Smooth muscle cell of the brain vasculature (primary cell): ENCODE data around the gene PRPF18.

Experiments used
- DNase-seq: peaks from one replicate; pipeline ENCODE4 v3.0.0-alpha.2; 2012; ENCODE audit warnings: low read depth, low spot score

Gene PRPF18

DNA sequence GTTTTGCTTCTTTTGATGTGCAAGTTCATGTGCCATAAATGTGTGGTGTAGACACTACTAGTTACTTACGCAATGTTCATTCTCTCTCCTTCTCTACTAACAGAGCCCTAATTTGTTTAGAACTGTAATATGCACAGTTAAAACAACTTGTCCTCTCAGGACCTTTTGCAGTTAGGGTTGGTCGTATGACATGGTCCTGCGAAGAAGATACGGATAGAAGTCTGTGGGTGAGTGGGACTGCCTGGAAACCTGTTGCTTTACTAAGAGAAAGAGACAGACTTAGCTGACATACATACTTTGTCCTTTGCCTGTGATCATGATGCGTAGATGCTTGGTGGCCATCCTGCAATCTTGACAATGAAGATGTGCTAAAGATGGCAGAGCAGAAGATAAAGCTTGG is 51.1 kb downstream of the PRPF18 start:
- no peak for DNase-seq

DNA sequence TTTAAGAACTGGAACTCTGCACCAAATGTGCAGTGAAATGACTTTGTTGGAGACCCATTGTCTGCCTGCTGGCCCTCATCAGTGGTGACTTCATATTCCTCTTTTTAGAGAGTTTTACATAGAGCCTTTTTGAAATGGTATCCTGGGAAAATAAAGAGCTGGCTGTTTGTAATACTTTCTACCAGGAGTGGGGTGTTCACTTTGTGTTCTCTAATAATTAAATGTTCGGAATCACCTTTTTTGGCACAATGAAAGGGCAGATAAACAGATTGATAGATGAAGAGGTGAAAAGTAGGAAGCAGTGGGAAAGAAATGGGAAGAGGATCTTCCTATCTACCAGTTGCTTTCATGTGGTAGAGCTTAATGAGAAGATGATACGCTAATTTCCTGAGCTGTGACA is 55.5 kb downstream of the PRPF18 start:
- no peak for DNase-seq

DNA sequence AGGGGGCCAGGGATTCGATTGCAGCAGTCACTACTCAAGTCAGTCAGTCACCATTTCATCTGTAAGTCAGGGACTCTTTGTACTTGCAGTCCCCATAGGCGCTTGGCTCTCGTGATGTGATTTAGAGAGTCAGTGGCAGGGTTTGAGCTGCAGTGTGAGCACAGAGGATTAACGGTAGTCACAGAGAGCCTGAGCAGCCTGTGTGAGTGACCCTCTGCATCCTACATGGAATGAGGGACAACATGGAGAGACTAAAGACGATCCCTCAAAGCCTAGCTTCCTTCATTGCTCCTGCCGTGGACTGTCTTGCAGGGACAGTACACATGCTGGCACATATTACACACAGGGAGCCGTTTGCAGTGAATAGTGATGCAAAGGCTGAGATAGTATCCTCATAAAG is 56.3 kb downstream of the PRPF18 start:
- DNase-seq = no peak

DNA sequence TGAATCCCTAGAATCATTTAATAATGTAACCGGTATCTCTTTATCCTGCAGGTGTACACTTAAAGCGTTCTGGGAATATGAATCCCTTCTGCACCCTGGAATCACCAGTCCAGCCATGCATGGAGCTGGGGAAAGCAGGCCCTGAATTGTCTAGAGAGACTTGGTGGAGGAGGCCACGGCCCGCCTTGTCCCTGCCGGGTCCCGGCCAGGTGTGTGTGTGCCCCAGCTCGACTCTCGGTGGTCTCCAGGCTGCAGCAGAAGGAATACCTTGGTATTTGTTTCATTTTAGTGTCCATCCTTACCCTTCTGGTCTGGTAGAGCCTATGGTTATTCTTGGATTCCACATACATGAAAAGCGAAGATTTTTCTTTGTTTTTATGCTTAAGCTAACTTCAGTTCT is 58.1 kb downstream of the PRPF18 start:
- DNase-seq = no peak

DNA sequence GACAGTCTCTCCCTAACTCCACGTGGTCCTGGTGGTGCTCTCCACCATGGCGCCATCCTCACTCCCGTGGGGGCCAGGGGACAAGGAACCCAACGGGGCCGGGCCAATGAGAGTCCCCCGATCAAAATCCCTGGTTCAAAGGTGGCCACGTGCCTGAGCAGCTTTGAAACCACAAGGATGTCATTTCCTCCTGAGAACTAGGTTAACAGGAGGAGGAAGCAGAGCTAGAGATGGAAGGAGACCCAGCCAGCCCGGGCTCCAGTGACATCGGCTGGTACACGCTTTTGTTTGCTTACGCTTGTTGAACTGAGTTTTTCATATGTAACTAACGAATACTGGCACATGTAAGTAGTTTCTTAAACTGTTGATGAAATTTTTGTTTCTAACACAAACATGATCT is 61.7 kb downstream of the PRPF18 start:
- DNase-seq = no peak

DNA sequence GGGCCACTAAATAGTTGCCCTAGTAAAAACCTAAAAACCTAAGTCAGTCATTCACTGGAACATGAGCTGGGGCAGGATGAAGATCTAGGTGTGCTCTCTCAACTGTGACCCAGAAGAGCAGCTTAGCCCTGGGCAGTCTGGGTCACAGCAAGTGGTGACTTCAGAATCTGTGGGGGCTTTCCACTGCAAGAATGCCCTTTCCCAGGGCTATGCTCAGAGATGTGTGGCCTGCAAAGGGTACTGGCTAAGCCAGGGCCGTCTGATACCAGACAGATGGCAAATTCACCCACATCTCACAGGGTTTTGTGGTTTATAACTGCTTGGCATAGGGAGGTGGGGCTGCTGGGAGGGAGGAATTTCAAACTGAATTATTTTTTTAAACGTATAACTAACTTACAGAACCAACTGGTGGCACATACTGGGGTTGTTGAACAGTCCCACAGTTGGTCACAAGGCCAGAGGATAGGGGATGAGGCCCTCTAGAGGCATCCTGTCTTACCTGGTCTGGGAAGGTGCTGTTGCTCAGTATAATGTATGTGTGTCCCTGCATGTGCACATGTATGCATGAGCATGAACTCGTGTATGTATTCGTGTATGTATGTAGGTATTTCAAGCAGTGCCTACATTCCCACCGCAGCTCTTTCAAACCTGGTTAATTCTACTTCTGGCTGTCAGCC is 63.2 kb downstream of the PRPF18 start:
- DNase-seq = no peak

DNA sequence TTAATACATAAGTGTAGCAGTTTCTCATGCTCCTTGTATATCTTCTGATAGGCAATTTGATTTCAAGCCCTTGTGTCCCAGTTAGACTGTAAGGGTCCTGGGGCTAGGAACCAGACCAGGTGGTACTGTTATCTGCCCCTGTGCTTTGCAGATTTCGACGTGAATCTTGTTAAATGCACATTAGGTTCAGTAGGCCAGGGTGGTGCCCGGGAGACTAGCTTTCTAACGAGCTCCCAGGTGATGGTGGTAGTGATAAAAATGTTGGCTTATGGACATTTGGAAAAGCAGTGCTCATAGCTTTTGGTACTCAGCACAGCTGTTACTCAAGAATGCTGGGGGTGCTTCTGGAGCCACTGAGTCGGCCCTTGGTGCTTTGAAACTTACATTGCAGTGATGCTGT is 64.2 kb downstream of the PRPF18 start:
- DNase-seq = no peak

DNA sequence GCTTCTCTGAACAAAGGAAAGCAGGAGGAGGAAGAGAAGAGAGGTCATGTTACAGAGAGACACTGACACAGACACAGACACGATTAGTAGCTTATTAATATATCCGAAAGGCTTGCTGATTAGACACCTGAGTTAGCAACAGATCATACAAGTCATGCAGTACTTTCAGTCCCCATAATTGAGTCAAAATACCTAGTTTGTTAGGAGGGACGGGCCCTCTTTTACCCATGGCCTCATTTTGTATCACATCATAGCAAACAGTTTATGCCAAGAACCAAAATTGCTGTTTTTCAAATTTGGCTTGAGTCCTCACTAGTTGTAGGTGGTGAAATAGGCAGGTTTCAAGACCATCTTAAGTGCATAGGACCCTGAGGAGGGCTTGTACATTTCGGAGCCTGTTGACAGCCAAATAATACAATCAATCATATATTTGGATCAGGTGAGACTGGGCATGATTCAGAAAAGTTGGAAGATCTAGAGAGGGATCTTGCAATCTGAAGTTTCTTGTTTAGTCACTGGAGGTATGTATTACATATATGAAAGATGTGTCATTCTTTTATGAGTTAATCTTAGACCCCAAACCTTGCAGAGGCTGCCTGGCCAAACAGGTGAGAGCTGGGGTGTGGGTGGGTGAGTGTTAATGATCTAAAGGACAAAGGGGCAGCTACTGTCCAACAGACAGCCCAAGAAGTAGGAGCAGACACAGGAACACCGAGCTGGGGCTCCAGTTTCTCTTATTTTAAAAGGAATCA is 65.4 kb downstream of the PRPF18 start:
- DNase-seq = no peak

DNA sequence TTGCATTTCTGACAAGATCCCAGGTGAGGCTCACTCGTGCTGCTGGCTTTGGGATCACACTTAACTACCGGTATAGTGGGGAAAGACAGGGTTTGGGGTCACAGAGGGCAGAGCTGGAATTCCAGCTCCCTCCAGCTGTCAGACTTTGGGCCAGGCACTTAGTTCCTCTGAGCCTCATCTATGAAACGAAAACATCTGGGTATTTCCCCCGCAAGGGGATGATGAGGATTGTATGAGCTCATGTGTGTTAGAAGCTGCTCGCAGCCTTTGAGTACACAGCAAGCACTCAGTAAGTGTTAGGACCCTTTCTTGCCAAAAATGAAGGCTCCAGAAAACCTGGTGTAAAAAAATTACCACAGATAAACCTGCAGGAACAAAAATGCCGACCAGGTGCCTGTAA is 66.1 kb downstream of the PRPF18 start:
- no peak for DNase-seq

DNA sequence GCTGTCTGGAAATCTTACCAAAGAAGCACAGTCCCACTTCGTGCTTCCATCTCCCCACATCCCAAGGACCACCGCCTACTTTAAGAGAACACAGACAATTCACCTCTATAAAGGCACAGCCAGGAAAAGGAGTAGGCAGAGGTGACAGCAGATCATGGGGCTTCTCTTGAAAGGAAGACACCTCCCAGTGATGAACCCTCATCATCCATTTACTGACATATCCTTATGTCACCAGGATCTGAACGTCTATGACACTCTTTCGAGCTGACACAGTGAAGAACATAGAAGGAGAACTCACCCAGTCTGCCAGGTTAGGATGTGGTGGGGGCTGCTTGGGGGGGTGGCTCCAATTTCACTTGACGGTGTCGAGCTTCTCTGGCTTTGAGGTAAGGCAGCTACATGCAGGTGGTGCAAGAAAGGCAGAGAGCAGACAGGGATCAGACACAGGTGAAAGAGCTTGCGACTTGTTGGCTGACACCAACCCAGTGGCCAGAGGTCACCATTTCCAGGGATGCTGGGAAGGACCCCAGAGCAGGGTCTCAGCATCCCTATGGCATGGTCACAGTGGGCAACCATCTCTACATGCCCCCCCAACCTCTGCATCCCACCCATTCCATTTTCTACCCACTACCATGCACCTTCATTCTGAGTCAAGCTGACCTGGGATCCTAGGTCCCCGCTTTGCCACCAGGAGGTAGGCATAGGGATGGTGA is 67.5 kb downstream of the PRPF18 start:
- no peak for DNase-seq

DNA sequence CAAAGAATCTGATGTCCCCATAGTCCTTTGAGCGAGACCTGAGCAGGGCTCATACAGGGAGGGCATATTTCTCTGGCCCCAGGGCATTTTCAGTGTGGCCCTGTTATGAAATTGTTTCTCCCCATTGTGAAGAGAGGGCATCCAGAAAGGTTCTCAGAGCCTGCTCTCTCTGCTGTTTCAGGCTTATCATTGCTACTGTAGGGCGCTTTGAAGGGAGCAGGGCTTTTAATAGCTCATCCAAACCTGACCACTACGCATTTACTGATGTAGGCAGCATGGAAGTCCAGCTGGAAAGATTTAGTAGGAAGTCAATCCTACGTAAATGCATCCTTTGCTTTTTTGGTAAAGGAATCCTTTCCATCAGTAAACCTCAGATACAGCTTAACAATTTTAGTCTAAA is 68.1 kb downstream of the PRPF18 start:
- DNase-seq = no peak

DNA sequence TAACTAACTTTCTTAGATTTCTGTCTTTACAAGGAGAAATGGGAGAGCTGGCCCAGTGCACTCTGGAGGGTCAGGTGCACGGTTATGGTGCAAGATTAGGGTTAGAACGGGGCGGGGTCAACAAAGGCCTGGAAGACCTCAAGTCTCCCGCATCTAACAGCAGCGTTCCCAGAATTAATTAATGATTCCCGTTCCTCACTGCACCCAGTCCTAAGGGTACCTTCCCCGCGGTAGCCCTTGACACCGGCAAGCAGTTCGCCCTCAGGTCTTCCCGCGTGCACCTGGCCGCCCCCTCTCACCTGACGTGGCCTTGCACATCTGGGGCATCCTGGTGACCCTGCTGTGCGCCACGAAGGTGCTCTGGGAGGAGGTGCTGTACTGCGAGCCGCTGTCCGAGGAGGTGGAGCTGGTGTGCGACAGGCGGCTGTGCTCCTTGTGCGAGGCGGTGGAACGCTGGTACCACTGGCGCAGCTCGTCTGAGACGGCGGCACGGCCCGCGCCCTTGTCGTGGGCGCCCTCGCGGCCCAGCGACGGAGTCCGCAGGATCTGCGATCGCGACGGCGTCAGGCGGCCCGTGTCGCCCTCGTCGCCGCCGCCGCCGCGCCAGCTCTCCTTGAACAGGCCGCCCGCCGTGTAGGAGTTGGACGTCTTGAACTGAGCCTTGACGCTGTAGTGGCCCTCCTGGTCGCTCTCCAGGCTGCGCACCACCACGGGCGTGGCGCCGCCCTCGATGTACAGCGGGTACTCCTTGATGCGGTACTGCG is 69.8 kb downstream of the PRPF18 start:
- DNase-seq = no peak

DNA sequence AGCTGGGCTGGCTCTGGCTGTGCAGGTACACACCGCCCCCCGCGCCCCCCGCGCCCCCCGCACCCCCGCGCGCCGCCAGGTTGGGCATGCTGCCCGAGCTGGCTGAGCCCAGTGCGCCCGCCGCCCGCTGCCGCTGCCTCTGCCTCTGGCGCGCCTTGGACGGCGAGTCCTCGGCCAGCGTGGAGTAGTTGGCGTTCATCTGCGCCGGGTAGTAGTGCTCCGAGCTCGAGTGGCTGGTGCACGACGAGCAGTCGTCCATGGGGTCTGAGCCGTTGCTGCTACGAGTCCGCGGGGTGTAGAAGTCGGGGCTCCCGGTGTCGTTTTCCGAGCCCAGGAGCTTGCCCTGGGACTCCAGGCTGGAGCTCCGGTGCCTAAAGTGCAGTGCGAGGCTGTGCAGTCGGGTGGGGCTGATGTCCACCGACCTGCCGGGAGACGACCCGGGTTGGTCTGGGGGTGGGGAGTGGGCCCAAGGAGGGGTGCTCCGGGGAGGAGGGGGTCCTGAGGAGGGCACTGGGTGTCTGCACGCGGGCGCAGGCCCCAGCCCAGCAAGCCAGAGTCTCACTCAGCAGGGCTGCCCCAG is 70.4 kb downstream of the PRPF18 start:
- no peak for DNase-seq

DNA sequence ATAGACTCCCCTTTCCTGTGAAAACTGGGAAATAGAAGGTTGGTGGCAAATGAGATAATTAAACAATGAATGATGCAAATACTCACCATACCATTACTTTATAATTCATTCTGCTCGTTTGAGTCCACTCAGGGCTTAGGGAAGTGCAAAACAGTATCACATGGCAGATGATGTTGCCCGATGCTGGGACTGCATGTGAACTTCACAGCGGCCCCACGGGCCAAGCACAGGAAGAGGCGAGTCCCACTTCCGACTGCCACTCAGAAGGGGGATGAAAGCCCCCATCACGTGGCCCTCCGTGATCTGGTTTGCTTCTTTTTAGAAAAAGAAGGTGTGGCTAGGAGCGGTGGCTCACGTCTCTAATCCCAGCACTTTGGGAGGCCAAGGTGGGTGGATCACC is 71.5 kb downstream of the PRPF18 start:
- DNase-seq = no peak

DNA sequence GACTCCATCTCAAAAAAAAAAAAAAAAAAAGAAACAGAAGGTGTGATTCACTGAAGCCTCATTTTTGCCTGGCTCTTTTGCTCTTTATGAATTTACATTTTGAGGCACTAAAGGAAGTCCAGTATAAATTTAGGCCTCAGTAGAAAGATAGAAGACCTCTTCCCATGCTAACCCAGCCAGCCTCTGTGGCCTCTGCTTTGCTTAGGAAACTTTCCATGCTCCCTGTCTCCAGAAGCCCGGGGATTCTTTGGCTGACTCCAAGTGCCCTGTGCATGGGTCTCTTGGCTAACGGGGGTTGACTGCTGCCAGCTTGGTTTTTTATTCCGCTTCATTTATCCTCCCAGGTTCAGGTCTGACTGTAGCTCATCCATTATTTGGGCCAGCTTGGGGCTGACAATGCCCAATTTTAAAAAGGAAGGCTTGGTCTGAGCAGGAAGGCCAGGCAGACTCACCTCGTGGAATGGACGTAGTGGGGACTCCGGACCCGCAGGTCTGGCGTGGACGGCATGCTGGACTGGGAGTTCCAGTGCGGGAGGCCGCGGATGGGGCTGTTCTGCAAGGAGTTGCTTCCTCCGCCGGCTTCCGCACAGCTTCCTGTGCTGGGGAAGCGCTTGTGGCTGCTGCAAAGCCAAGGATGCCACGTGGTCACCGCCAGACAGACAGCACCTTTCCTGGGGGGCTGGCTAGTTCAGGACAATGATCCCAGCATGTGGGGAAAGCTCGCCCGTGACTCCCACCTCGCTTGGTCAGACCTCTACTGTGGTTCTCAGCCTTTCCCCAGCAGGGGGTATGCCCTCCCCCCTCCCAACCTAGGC is 72.3 kb downstream of the PRPF18 start:
- DNase-seq = no peak

DNA sequence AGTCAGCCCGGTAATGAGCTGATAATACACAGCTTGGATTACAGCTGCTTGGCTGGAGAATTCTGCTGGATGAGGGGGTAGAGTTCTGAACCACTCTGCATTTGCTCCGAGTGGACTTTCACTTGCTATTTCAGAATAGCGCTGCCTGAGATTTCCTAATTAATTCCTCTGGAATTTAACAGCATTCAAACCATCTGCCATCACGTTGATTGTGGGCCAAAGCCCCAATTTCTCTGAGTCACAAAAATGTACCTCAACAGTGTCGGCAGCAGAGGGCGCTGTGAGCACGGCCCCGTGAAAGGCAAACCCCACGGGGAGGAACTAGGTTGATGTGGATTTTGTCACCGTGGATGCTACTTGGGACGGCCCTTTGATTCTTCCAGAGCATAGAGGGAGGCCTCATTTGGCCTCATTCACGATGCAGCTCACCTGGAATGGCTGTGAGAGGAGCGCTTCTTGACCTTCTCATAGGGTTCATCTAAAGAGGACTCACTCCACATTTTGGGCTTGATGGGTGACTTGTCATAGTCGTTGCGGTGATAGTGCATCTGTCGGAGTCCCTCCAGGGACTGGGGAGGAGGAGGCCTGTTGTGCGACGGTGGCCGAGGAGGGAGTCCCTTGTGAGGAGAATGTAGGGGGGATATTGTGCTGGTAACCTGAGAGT is 73.3 kb downstream of the PRPF18 start:
- DNase-seq = no peak

DNA sequence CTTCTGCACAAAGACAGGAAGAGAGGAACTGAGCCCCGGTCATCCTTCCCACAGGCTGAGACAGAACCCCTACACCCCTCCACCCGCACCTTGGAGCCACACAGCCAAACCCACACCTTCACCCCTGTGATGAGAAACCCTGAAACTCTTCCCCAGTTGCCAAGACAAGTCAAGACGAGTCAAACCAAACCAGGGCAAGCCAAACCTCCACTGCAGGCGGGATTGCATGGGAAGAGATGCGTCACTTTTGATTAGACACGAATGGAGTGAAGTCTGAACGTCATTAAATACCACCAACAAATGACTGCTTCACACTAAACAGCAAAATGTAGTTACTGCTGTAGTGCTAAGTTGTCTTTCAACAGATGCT is 73.8 kb downstream of the PRPF18 start:
- DNase-seq = no peak

DNA sequence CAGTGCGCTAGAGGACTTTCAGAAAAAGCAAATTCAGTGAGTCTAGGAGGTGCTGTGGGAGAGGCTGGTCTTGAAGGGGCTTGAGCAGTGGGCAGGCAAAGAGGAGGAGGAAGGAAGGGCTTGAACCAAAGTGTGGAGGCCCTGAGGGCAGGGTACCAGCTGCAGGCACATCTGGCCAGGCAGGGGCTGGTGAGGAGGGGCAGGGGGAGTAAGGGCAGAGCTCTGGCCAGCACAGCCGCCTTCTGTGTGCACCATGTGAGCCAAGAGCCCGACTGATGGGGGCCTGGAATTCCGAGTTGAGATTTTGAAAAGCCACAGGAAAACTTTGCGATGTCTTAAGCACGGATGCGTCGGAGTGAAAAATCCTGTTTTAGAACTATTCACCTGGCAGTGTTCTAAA is 74.5 kb downstream of the PRPF18 start:
- no peak for DNase-seq

DNA sequence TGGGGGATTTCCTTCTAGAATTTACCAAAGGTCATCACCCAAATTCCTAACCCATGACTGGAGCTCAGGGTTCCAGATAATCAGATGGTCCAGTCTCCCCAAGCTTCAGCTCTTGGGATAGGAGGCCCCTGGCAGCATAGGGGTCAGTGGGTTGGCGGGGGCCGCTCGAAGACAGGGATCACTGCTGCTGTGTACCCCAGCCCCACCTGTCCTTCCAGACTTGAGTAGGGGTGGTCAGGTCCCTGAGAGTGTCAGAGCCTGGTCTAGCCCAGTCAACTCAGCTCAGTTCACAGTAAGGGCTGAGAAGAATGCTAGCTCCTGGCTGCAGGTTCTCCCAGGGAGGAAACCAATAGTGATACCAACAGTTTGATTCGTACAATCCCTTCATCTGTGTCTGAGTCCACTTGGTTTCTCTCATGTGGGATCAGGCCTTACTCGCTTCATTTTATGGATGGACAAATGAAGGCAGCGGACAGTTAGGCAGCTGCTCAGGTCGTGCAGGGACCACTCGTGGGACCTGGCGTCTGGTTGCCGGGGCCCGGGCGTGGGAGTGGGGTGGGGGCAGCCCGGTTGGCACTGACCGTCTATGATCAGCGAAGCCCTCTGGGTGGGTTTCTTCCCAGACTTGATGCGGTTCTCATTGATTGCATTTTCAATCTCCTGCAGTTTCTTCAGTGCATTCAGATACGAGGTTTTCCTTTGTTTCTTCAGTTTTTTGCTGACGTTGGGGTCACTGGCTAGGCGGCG is 78.9 kb downstream of the PRPF18 start:
- no peak for DNase-seq

DNA sequence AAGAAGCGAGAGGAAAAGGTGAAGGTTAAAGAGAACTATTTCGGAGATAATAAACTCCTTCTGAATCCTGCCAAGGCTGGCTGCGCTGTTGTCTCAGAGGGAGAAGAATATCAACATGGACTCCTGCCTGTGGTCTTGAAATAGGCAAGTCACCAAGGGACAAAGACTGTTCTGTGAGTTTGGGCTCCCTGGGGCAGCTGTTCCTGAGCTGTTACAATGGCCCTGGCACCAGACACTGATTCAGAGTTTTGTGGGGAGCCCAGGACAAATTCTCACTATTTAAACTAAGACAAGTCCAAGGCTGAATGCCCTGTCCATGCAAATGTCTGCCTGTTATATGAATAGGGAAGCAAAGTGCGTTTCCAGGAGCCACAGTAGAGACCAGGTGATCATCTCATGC is 81.4 kb downstream of the PRPF18 start:
- no peak for DNase-seq
